Common myeloid progenitor, CD34-positive (primary cell): ENCODE data around the gene FAM117B. TPM values are rescaled to one million over a fixed set of nuclear protein-coding genes. Genes with fewer than 3 reads are reported as not detected.

ENCODE experiments used
- CTCF ChIA-PET: fragments of 350-600 bp; sonication (Branson Sonifier 250); formaldehyde crosslinking; loops from one replicate; lab custom pipeline; 2021; ENCODE audit warnings: antibody characterized with exemption; lab: Charles Lee
- POLR2A ChIA-PET: fragments of 350-600 bp; sonication (Branson Sonifier 250); formaldehyde crosslinking; loops from one replicate; lab custom pipeline; 2021; ENCODE audit warnings: antibody characterized with exemption; lab: Charles Lee
- DNase-seq, 3 donors: peaks; one replicate each; pipeline versions ENCODE4 v3.0.0 to v3.0.0-alpha.2; 2013
- H3K27ac ChIP-seq, 2 experiments: 1 replicate in 1 of 2; 2 replicates in 1 of 2; pipeline ENCODE4 v1.7.0; 2013; ENCODE audit warnings: inconsistent platforms in 2 of 2, low read length in 2 of 2, mild to moderate bottlenecking in 2 of 2, low read depth in 1 of 2, moderate library complexity in 1 of 2; ENCODE audit not compliant: severe bottlenecking in 2 of 2, insufficient read depth in 1 of 2, poor library complexity in 1 of 2
- H3K27me3 ChIP-seq, 5 experiments: replicated peaks in 2 of 5; 1 replicate in 3 of 5; 2 replicates in 2 of 5; pipeline versions ENCODE4 v1.6.1 to v1.7.0; 2013; ENCODE audit warnings: low read length in 4 of 5, mild to moderate bottlenecking in 2 of 5, moderate library complexity in 2 of 5, inconsistent platforms in 1 of 5; ENCODE audit not compliant: insufficient read depth in 5 of 5, control insufficient read depth in 4 of 5
- H3K36me3 ChIP-seq, 4 experiments: 1 replicate in 2 of 4; 2 replicates in 2 of 4; pipeline versions ENCODE4 v1.6.1 to v1.7.0; 2013; ENCODE audit warnings: low read length in 3 of 4, control low read depth in 1 of 4, mild to moderate bottlenecking in 1 of 4; ENCODE audit not compliant: control insufficient read depth in 4 of 4, insufficient read depth in 4 of 4
- H3K4me1 ChIP-seq, 4 experiments: 1 replicate in 3 of 4; 2 replicates in 1 of 4; pipeline versions ENCODE4 v1.6.1 to v1.7.1; 2013; ENCODE audit warnings: low read length in 3 of 4, mild to moderate bottlenecking in 3 of 4, control low read depth in 1 of 4, inconsistent platforms in 1 of 4, moderate library complexity in 1 of 4; ENCODE audit not compliant: control insufficient read depth in 4 of 4, insufficient read depth in 4 of 4; ENCODE audit errors: control extremely low read depth in 1 of 4
- H3K4me3 ChIP-seq, 7 experiments: 1 replicate in 4 of 7; 2 replicates in 3 of 7; pipeline versions ENCODE4 v1.5.1 to v1.7.0; 2013; ENCODE audit warnings: mild to moderate bottlenecking in 7 of 7, low read length in 6 of 7, moderate library complexity in 6 of 7, inconsistent platforms in 2 of 7, low read depth in 2 of 7, control low read depth in 1 of 7; ENCODE audit not compliant: insufficient read depth in 4 of 7, control insufficient read depth in 1 of 7; ENCODE audit errors: extremely low read depth in 1 of 7
- H3K9me3 ChIP-seq, 5 experiments: 1 replicate in 4 of 5; 2 replicates in 1 of 5; pipeline versions ENCODE4 v1.6.1 to v1.7.1; 2013; ENCODE audit warnings: low read length in 4 of 5, mild to moderate bottlenecking in 2 of 5, inconsistent platforms in 1 of 5, low read depth in 1 of 5, moderate library complexity in 1 of 5; ENCODE audit not compliant: control insufficient read depth in 4 of 5, insufficient read depth in 2 of 5; ENCODE audit errors: control extremely low read depth in 1 of 5
- WGBS: methylation state at CpG from one replicate; pipeline ENCODE4 v1.1.5; 2013; ENCODE audit not compliant: insufficient coverage; 5-methylcytosine and 5-hydroxymethylcytosine counted together
- polyA plus RNA-seq: library from polyadenylated mRNA; unstranded; fragments of 120-200 nt; gene quantifications from one replicate; pipeline ENCODE4 v1.2.1, GENCODE V29; 2013

The FAM117B gene
- polyA plus RNA-seq, result 6.6 TPM

DNA sequence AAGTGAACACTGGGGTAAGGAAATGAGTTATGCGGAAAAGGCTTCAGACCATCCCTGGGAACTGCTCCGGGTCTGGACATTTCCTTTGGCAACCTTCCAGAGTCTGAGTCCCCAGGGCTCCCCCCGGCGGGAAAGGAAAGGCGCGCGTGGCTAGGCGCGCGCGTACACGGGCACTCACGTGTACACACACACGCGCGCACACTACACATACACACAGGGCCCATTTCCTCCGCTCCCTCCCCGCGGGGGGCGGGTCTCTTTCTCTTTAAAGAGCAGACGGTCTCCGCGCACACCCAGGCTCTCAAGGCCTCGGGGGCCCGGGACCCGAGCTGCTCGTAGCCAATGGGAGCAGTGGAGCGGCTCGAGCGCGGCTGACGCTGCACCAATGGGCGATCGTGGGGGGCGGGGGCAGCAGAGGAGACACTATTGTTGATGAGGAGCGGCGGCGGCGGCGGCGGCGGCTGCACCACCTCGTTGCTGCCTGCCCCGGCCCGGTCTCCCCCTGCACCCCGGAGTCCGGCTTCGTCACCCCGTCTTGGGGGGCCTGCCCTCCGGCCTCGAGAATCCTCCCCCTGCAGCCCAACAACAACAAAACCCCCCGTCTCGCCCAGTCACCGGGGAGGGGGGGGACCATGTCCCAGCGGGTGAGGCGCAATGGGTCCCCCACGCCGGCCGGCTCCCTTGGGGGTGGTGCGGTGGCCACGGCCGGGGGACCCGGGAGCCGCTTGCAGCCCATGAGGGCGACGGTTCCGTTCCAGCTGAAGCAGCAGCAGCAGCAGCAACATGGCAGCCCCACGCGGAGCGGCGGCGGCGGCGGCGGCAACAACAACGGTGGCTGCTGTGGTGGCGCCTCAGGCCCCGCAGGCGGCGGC is at the start of gene FAM117B:
TSS of gene FAM117B (plus strand) at position 414 of the 872 bp plus-strand sequence. CDS start at position 633, 219 bp downstream.
- Histone ChIP-seq H3K4me3 (peak within 1 kb of the TSS; percentile 82 to 95 (median 89)), H3K4me1 (peaks cover 2 to 15% (median 10%) of the 10 kb centered on the region in 4 experiments), H3K27me3 (no peaks in the 10 kb centered on the region), H3K9me3 (no peaks in the 10 kb centered on the region), H3K27ac (peak within 1 kb of the TSS in 1 of 2 experiments; percentile 83), H3K36me3 (peaks cover 0 to 4% (median under 1%) of the 10 kb centered on the region in 4 experiments)
- 0% methylated on average over 51 of the region's 80 CpGs for WGBS
- CTCF ChIA-PET, result interaction anchor here (1.0 to 1.5 kb wide), 3 partner anchors 12 to 46 kb away, joined by 3 read pairs; no protein-coding TSS in a partner anchor
- peak; percentile 98 to 99 (median 99) for DNase-seq
- POLR2A ChIA-PET, result interaction anchor here (0.6 to 0.8 kb wide), 2 partner anchors 33 to 236 kb away, joined by 3 read pairs; no protein-coding TSS in a partner anchor

DNA sequence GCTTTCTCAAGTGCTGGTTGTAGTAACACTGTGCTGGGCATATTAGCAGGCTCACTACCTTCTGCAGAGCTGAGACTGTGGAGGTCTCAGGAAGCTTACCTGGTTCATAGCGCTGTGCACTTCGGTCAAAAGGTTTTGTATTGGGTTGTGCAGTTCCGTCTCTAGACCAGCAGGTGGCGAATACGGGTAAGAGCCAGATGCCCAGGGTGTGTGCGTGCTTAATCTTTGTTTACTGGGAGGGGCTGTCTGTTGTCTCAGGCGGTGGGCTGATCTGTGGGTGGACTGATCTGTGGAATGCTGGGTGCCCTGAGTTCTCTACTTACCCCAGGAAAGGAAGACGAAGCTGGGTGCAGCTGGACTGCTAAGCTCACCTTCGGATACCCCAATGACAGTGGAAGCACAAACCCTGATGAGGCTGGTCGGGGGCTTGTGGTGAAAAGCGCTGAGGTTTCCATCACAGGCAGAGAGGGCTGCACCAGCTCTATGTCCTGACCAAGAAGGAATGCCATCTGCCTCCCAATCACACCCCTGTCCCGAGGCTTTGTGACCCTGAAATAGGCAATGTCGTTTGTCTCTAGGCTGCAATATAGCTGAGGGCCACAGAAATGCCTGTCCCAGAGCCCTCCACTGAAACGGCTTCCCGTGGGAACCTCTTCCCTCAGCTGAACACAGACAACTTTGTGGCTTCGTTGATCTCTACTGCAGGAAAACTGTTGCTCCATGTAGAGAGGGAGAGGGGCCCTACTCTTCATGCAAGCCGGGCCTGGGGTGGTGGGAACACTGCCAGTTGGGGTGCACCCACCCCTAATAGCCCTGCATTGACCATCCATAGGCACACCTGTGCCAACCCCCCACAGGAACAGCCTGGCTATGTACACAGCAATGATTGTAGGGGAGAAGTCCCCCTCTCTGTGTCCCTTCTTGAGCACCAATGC is 45.9 kb upstream of the FAM117B start:
- H3K9me3 ChIP-seq, result peaks cover 0 to 3% (median 0%) of the 10 kb centered on the region in 5 experiments
- WGBS, result 58% methylated on average over 10 of the region's 17 CpGs
- peaks cover 0 to 5% (median 0%) of the 10 kb centered on the region in 4 experiments for H3K4me1 ChIP-seq
- POLR2A ChIA-PET, result no interaction called here
- H3K27ac ChIP-seq, result no peak overlapping the region
- CTCF ChIA-PET, result interaction anchor here (0.6 to 5.2 kb wide), 16 partner anchors 10 to 567 kb away, joined by 3 to 23 read pairs (median 4); partner anchors contain the start of gene FAM117B
- DNase-seq, result peak; percentile 72 to 83 (median 80)
- H3K36me3 ChIP-seq, result no peaks in the 10 kb centered on the region
- peak overlapping the region in 1 of 7 experiments; percentile 31 for H3K4me3 ChIP-seq
- no peaks in the 10 kb centered on the region for H3K27me3 ChIP-seq

DNA sequence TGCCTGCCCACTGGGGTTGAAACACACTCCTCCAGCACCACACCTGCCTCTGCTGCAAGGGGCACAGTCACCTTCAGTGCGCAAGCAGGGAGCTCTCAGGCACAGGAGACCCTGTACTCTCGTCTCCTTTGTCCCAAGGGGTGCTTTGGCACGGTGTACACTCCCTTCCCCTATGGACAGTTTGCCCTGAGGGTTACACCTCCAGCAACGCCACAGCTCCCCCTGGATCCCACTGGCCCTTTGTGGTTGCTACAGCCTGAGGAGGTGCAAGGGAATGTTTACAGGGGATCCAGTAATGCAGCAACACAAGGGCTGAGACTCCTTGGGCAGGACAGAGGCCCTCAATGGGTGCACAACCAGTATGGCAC is 45.2 kb upstream of the FAM117B start:
- CTCF ChIA-PET, result interaction anchor here (0.6 to 5.2 kb wide), 11 partner anchors 9 to 566 kb away, joined by 3 to 23 read pairs (median 3); partner anchors contain the start of gene FAM117B
- peaks cover 0 to 5% (median 0%) of the 10 kb centered on the region in 4 experiments for H3K4me1 ChIP-seq
- no peaks in the 10 kb centered on the region for H3K36me3 ChIP-seq
- H3K27ac ChIP-seq, result no peak overlapping the region
- no peaks in the 10 kb centered on the region for H3K27me3 ChIP-seq
- H3K4me3 ChIP-seq, result no peak overlapping the region
- POLR2A ChIA-PET, result no interaction called here
- peaks cover 0 to 2% (median 0%) of the 10 kb centered on the region in 5 experiments for H3K9me3 ChIP-seq
- DNase-seq, result no peak
- 97% methylated on average over 3 of the region's 4 CpGs for WGBS

DNA sequence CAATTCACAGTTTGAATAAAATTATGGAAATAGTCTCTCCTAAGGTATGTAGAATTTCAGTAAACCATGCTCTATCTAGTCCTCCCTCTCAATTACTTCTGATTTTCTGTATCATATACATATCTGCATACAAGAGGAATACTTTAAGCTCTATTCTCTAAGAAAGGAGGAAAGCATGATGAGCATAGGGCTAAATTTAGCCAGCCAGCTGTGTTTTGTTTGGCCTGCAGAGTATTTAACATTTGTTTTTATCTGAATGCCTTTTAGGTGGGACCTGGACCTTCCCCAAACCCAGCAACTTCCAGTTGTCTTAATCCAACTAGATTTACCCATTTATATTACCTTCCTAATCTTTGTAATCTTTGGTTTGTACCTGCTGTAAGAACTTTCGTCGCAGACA is 42.2 kb upstream of the FAM117B start:
- no peak for DNase-seq
- no peaks in the 10 kb centered on the region for H3K9me3 ChIP-seq
- no peak overlapping the region for H3K4me3 ChIP-seq
- no peak overlapping the region for H3K27ac ChIP-seq
- ChIA-PET CTCF (interaction anchor here (1.0 to 5.2 kb wide), 2 partner anchors 10 to 17 kb away, joined by 6 to 23 read pairs; no protein-coding TSS in a partner anchor), POLR2A (no interaction called here)
- no peaks in the 10 kb centered on the region for H3K27me3 ChIP-seq
- no peaks in the 10 kb centered on the region for H3K36me3 ChIP-seq
- peaks cover 0 to 5% (median 0%) of the 10 kb centered on the region in 4 experiments for H3K4me1 ChIP-seq
- WGBS, result 83% methylated on average over 2 of the region's 2 CpGs

DNA sequence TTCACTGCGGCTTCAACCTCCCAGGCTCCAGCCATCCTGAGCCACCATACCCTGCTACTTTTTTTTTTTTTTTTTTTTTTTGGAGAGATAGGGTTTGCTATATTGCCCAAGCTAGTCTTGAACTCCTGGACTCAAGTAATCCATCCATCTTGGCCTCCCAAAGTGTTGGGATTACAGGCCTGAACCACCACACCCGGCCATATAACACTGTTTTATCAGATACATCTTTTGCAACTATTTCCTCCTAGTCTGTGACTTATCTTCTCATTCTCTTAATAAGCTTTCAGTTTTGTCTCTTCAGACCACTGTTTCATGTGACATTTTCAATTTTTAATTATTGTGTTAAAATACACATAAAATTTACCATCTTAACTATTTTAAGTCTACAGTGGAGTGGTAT is 35.7 kb upstream of the FAM117B start:
- CTCF ChIA-PET, result interaction anchor here (2.1 kb wide), 1 partner anchor 10 kb away, joined by 9 read pairs; no protein-coding TSS in a partner anchor
- WGBS, result 100% methylated on average over 1 of the region's 2 CpGs
- H3K27ac ChIP-seq, result no peak overlapping the region

DNA sequence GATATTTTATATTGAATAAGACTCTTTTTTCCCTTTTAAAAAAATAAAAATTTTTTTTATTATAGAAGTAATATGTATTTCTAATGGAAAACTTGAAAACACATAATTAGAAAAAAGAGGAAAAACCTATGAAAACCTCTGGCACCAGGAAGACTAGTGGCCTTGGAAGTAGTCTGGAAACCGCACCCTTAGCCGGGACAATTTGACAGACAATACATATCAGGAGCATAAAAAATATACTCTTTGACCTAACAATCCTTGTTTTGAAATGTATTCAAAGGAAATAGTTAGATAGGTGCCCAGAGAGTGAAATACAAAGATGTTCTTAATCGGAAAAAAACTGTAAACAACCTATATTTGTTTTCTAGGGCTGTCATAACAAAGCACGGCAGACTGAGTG is 34.9 kb upstream of the FAM117B start:
- no peak for DNase-seq
- POLR2A ChIA-PET, result no interaction called here
- Histone ChIP-seq H3K9me3 (no peaks in the 10 kb centered on the region), H3K36me3 (no peaks in the 10 kb centered on the region), H3K27me3 (no peaks in the 10 kb centered on the region), H3K27ac (no peak overlapping the region), H3K4me3 (no peak overlapping the region), H3K4me1 (peaks cover 0 to 3% (median under 1%) of the 10 kb centered on the region in 4 experiments)
- CTCF ChIA-PET, result no interaction called here
- 100% methylated on average over 1 of the region's 4 CpGs for WGBS

More for the DNA sequence above, 35.7 kb upstream of the FAM117B start:
- Histone ChIP-seq H3K4me1 (no peaks in the 10 kb centered on the region), H3K36me3 (no peaks in the 10 kb centered on the region), H3K4me3 (no peak overlapping the region), H3K9me3 (no peaks in the 10 kb centered on the region), H3K27me3 (no peaks in the 10 kb centered on the region)
- no peak for DNase-seq
- POLR2A ChIA-PET, result no interaction called here
